RWPE2 (cell line): ENCODE data around the gene TLE3.

Source experiments
- ATAC-seq: fragments of 200-7000 bp; cut with Tn5 transposase; 3 replicates; pipeline ENCODE4 v1.9.1; 2021; ENCODE audit warnings: low read depth
- DNase-seq: peaks from one replicate; pipeline ENCODE4 v3.0.0-alpha.2; 2020; ENCODE audit warnings: low spot score
- H3K27ac ChIP-seq: fragments of 450-650 bp; 2 replicates; pipeline ENCODE4 v1.5.1; 2017; ENCODE audit warnings: mild to moderate bottlenecking; ENCODE audit not compliant: poor library complexity, severe bottlenecking
- H3K27me3 ChIP-seq: fragments of 250-450 bp; sonication (Bioruptor Pico); 2 replicates; pipeline ENCODE4 v1.5.1; 2021; ENCODE audit warnings: mild to moderate bottlenecking, moderate library complexity; ENCODE audit not compliant: insufficient read depth, poor library complexity, severe bottlenecking
- H3K36me3 ChIP-seq: fragments of 250-450 bp; sonication (Bioruptor Pico); 2 replicates; pipeline ENCODE4 v1.5.1; 2020; ENCODE audit warnings: low read depth, mild to moderate bottlenecking, moderate library complexity
- H3K4me1 ChIP-seq: fragments of 250-450 bp; sonication (Bioruptor Pico); 2 replicates; pipeline ENCODE4 v1.5.1; 2021; ENCODE audit warnings: mild to moderate bottlenecking, moderate library complexity; ENCODE audit not compliant: insufficient read depth, poor library complexity, severe bottlenecking
- H3K4me3 ChIP-seq: fragments of 250-450 bp; sonication (Bioruptor Pico); 2 replicates; pipeline ENCODE4 v1.5.1; 2021; ENCODE audit warnings: mild to moderate bottlenecking, moderate library complexity; ENCODE audit not compliant: severe bottlenecking
- H3K9me3 ChIP-seq: fragments of 250-450 bp; sonication (Bioruptor Pico); 2 replicates; pipeline ENCODE4 v1.5.1; 2021; ENCODE audit warnings: mild to moderate bottlenecking, moderate library complexity; ENCODE audit not compliant: severe bottlenecking
- TF ChIP-seq, protein P1 (sequence below): fragments of 450-650 bp; IDR thresholded peaks from one replicate; pipeline ENCODE4 v1.5.1; 2017; ENCODE audit warnings: mild to moderate bottlenecking, moderate library complexity; ENCODE audit not compliant: poor library complexity, severe bottlenecking

TLE3 gene

DNA sequence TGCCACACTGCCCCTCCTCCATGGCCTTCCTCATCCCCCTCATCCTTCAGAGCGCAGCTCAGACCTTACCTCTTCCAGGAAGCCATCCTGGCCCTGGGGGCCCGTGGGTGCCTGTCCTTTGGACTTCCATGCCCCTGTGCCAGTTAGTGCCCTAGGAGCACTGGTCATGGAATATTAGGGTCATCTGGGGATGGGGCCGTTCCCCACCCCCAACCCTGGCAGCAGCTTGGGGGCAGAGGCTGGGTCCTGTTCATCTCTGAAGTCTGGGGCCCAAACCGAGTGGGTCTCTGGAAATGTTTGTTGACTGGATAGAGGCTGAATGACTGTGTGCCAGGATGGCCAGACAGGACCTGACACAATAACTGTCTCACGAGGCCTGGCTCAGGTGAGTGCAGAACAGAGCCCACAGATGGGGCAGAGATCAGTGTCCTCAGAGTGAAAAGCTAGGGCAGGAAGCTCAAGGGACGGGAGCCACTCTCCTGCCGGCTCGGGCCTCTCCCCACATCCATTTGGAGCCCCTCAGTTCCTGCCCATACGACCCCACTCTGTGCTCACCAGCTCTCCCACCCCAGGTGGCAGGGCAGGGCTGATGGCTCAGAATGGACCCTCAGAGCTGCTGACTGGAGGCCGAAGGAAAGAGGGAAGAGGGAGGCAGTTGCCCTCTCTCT is 62.5 kb downstream of the TLE3 start:
- TF ChIP-seq, protein P1, sequence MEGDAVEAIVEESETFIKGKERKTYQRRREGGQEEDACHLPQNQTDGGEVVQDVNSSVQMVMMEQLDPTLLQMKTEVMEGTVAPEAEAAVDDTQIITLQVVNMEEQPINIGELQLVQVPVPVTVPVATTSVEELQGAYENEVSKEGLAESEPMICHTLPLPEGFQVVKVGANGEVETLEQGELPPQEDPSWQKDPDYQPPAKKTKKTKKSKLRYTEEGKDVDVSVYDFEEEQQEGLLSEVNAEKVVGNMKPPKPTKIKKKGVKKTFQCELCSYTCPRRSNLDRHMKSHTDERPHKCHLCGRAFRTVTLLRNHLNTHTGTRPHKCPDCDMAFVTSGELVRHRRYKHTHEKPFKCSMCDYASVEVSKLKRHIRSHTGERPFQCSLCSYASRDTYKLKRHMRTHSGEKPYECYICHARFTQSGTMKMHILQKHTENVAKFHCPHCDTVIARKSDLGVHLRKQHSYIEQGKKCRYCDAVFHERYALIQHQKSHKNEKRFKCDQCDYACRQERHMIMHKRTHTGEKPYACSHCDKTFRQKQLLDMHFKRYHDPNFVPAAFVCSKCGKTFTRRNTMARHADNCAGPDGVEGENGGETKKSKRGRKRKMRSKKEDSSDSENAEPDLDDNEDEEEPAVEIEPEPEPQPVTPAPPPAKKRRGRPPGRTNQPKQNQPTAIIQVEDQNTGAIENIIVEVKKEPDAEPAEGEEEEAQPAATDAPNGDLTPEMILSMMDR = no peak
- Histone ChIP-seq H3K4me1 (no peaks in the 10 kb centered on the region), H3K4me3 (no peak overlapping the region), H3K27ac (no peak overlapping the region), H3K36me3 (no peaks in the 10 kb centered on the region), H3K27me3 (peaks cover 17% of the 10 kb centered on the region), H3K9me3 (no peaks in the 10 kb centered on the region)
- DNase-seq = peak; percentile 56
- no peak for ATAC-seq

DNA sequence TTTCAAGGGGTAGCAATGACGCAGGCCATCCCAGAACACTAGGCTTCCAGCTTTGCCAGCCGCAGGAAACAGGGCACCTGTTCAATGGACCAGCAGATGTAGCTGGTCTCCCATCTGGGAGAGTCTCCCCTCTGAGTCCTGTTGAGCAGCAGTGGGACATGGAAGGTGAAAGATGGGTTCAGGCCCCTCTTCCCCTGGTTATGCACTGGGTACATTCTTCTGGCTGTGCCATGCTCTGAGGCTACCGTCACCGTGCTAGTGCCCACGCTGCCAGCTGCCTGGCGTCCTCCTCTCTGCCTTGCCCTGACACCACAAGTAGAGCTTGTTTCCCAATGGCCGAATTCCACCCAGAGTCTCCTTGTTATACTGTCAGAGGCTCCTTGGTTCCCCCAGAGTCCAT is 63.1 kb downstream of the TLE3 start:
- no peaks in the 10 kb centered on the region for H3K36me3 ChIP-seq
- H3K27ac ChIP-seq = no peak overlapping the region
- no peaks in the 10 kb centered on the region for H3K9me3 ChIP-seq
- DNase-seq (peak; percentile 37), ATAC-seq (no peak)
- TF ChIP-seq, protein P1 = no peak
- H3K4me3 ChIP-seq = no peak overlapping the region
- no peaks in the 10 kb centered on the region for H3K4me1 ChIP-seq
- peaks cover 15% of the 10 kb centered on the region for H3K27me3 ChIP-seq

DNA sequence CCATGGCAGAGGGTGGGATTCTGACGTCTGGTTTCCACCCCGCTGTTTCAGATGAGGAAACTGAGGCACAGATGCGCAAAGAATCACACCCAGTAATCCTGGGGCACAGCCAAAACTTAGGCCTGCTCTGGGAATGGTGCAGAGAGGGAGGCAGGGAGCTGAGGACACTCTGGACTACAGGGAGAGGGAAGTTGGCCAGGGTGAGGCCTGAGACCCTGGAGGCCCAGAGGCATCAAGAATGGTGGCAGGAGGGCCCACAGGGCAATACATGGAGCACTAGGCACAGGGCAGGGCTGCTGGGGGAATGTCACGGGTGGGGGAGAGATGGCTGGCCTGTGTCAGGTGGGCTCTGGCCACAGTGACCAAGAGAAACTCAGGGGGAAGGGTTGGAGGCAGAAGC is 63.6 kb downstream of the TLE3 start:
- no peaks in the 10 kb centered on the region for H3K4me1 ChIP-seq
- ATAC-seq = no peak
- no peak overlapping the region for H3K27ac ChIP-seq
- H3K36me3 ChIP-seq = no peaks in the 10 kb centered on the region
- H3K9me3 ChIP-seq = no peaks in the 10 kb centered on the region
- H3K27me3 ChIP-seq = peaks cover 13% of the 10 kb centered on the region
- no peak overlapping the region for H3K4me3 ChIP-seq
- TF ChIP-seq, protein P1 = no peak
- DNase-seq = no peak

DNA sequence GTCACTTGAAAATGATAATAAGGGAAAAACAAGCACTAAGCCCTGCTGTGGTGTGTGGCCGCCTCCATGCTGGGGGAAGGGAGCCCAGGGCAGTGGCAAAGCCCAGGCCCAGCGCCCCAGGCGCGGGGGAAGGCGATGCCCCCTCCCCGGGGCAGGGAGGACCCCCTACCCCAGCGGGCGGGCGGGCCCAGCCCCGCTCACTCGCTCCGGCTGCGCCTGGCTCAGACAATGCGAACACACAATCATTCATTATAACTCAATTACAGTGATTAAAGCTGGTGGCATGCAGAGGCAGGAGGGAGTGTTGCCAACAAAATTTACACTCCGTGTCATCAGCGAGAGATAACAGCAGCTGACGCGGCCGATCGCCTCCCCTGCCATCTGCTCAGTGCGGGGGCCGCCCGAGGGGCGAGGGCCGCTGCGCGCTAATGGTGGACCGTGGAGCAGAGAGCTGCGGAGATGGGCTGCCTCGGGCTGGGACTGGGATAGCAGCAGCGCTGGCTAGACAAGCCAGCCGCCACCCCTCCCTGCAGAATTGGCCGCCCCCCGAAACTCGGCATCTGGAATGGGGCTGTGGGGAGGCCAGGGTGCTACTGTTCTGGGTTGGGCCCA is 64.1 kb downstream of the TLE3 start:
- Histone ChIP-seq H3K27me3 (peaks cover 8% of the 10 kb centered on the region), H3K36me3 (no peaks in the 10 kb centered on the region), H3K4me1 (no peaks in the 10 kb centered on the region), H3K27ac (no peak overlapping the region), H3K4me3 (no peak overlapping the region), H3K9me3 (no peaks in the 10 kb centered on the region)
- TF ChIP-seq, protein P1 = no peak
- ATAC-seq (peak; percentile 63), DNase-seq (no peak)

DNA sequence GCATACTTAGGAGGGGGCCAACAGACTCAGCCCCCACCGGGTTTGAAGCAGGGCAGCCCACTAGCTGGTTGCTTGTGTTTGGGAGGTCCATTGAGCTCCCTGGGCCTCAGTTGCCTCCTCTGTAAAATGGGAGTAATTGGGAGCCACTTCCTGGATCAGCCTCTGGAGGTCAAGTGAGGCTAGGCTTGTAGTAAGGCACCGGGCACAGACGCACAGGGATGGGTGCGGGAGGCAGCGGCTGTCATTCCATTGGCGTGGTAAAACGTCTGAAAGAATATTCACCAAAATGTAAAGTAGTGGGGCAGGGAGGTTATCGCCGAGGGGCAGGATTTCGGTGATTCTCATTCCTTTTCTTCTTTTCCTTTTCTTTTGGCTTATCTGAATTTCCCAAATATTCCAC is 64.6 kb downstream of the TLE3 start:
- no peaks in the 10 kb centered on the region for H3K4me1 ChIP-seq
- peaks cover 4% of the 10 kb centered on the region for H3K27me3 ChIP-seq
- TF ChIP-seq, protein P1 = no peak
- no peak overlapping the region for H3K4me3 ChIP-seq
- H3K36me3 ChIP-seq = no peaks in the 10 kb centered on the region
- ATAC-seq (no peak), DNase-seq (no peak)
- H3K27ac ChIP-seq = no peak overlapping the region
- H3K9me3 ChIP-seq = no peaks in the 10 kb centered on the region
